GM12891 (cell line): ENCODE measurements around the gene IL2.

ENCODE experiments used
- POLR2A ChIP-seq: IDR thresholded peaks from 2 replicates; pipeline ENCODE4 v1.6.1; 2011; ENCODE audit warnings: low read depth, low read length, control low read depth
- POLR2AphosphoS5 ChIP-seq: IDR thresholded peaks from 2 replicates; pipeline ENCODE4 v1.6.1; 2011; ENCODE audit warnings: low read depth, low read length, control low read depth
- SPI1 ChIP-seq: IDR thresholded peaks from 2 replicates; pipeline ENCODE4 v1.6.1; 2011; ENCODE audit warnings: low read depth, low read length, control low read depth

DNA sequence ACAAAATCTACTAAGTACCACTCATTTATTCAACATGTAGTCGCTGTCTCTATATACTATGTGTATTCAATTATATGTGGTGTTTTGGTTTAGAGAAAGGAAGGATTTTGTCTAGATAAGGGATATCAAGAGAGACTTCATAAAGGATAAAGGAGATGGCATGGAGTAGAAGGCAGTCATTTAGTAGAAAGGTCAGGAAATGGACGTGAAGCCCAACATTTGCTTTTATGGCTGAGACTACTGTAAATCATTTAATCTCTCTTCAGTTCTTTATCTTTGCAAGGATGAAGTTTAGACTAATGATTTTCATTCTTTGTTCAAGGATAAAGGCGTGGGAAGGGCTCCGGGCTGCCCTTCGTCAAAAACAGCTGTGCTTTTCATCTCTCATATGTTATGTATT, 25.2 kb downstream of the IL2 start:
- TF ChIP-seq SPI1 (no peak), POLR2A (no peak), POLR2AphosphoS5 (no peak)
